ENCODE results near the gene STARD8. TPM values are rescaled to one million over a fixed set of nuclear protein-coding genes. Genes with fewer than 3 reads are reported as not detected.

STARD8 gene
- total RNA-seq, 1 experiment from 2014 or later = 0.91 TPM

GRCh38 chrX:68749426-68749825, 102.0 kb downstream of the STARD8 start:
- ATAC-seq (no peak), DNase-seq (no peak)
- H3F3A ChIP-seq (ENCODE audit: low read length, unreplicated experiment) = no peaks in the 10 kb centered on the region
- H3K4me3 ChIP-seq (ENCODE audit: low read length) = no peak overlapping the region
- no peak overlapping the region for H3K4me2 ChIP-seq (ENCODE audit: low read length)
- H3K27ac ChIP-seq (ENCODE audit: low read length) = no peak overlapping the region
- CTCF ChIA-PET = no interaction called here
- TF ChIP-seq EZH2 (IDR thresholded peaks at IDR 0.05; ENCODE audit: low read length, unreplicated experiment) = no peak
- TF ChIP-seq EZH2phosphoT487 (IDR thresholded peaks at IDR 0.05; ENCODE audit: borderline replicate concordance, low read length) = no peak
- no peak for TF ChIP-seq CTCF (conservative IDR thresholded peaks at IDR 0.05; ENCODE audit: low read depth, low read length)
- BruUV-seq (replicated peaks) = no TSS peak
- no peaks in the 10 kb centered on the region for H3K9me3 ChIP-seq (ENCODE audit: low read length)
- no peaks in the 10 kb centered on the region for H3K79me2 ChIP-seq (ENCODE audit: low read length)
- H3K9me2 ChIP-seq (replicated peaks; ENCODE audit: low read length) = no peaks in the 10 kb centered on the region
- H3K36me3 ChIP-seq (ENCODE audit: low read depth, low read length) = no peaks in the 10 kb centered on the region
- no peak overlapping the region for H3K9ac ChIP-seq (ENCODE audit: low read length)
- POLR2A ChIA-PET (ENCODE audit: unreplicated experiment) = no interaction called here
- H4K20me1 ChIP-seq (ENCODE audit: low read length) = no peaks in the 10 kb centered on the region
- intact Hi-C loops (cut with micrococcal nuclease) = no loop called here
- H3K27me3 ChIP-seq (ENCODE audit: low read length) = no peaks in the 10 kb centered on the region
- H2AFZ ChIP-seq (ENCODE audit: low read length) = no peak overlapping the region
- H3K4me1 ChIP-seq (ENCODE audit: insufficient read depth, low read length) = no peaks in the 10 kb centered on the region

- Histone ChIP-seq H3K4me2 (ENCODE audit: low read length) (no peak overlapping the region), H3K4me3 (ENCODE audit: low read length) (no peak overlapping the region), H3K36me3 (ENCODE audit: low read depth, low read length) (no peaks in the 10 kb centered on the region), H3K9me3 (ENCODE audit: low read length) (no peaks in the 10 kb centered on the region), H3F3A (ENCODE audit: low read length, unreplicated experiment) (no peaks in the 10 kb centered on the region), H3K79me2 (ENCODE audit: low read length) (no peaks in the 10 kb centered on the region), H3K27ac (ENCODE audit: low read length) (no peak overlapping the region), H3K4me1 (ENCODE audit: insufficient read depth, low read length) (no peaks in the 10 kb centered on the region), H4K20me1 (ENCODE audit: low read length) (no peaks in the 10 kb centered on the region), H3K27me3 (ENCODE audit: low read length) (no peaks in the 10 kb centered on the region), H3K9me2 (replicated peaks; ENCODE audit: low read length) (no peaks in the 10 kb centered on the region), H3K9ac (ENCODE audit: low read length) (no peak overlapping the region), H2AFZ (ENCODE audit: low read length) (no peak overlapping the region)
- DNase-seq (no peak), ATAC-seq (no peak)
- intact Hi-C loops (cut with micrococcal nuclease) = no loop called here
- POLR2A ChIA-PET (ENCODE audit: unreplicated experiment) = no interaction called here
- no peak for TF ChIP-seq EZH2 (IDR thresholded peaks at IDR 0.05; ENCODE audit: low read length, unreplicated experiment)
- TF ChIP-seq CTCF (conservative IDR thresholded peaks at IDR 0.05; ENCODE audit: low read depth, low read length) = no peak
- TF ChIP-seq EZH2phosphoT487 (IDR thresholded peaks at IDR 0.05; ENCODE audit: borderline replicate concordance, low read length) = no peak
- CTCF ChIA-PET = no interaction called here
- BruUV-seq (replicated peaks) = no TSS peak
These were observed 102.8 kb downstream of the STARD8 start for GRCh38 chrX:68750316-68750715.

GRCh38 chrX:68751372-68751771, 103.9 kb downstream of the STARD8 start:
- CTCF ChIA-PET = no interaction called here
- Histone ChIP-seq H3K4me2 (ENCODE audit: low read length) (no peak overlapping the region), H3K27me3 (ENCODE audit: low read length) (no peaks in the 10 kb centered on the region), H3K9me3 (ENCODE audit: low read length) (no peaks in the 10 kb centered on the region), H3K9me2 (replicated peaks; ENCODE audit: low read length) (no peaks in the 10 kb centered on the region), H3K79me2 (ENCODE audit: low read length) (no peaks in the 10 kb centered on the region), H4K20me1 (ENCODE audit: low read length) (no peaks in the 10 kb centered on the region), H3K4me1 (ENCODE audit: insufficient read depth, low read length) (no peaks in the 10 kb centered on the region), H3K9ac (ENCODE audit: low read length) (no peak overlapping the region), H2AFZ (ENCODE audit: low read length) (no peak overlapping the region), H3F3A (ENCODE audit: low read length, unreplicated experiment) (no peaks in the 10 kb centered on the region), H3K4me3 (ENCODE audit: low read length) (no peak overlapping the region), H3K36me3 (ENCODE audit: low read depth, low read length) (no peaks in the 10 kb centered on the region), H3K27ac (ENCODE audit: low read length) (no peak overlapping the region)
- no peak for DNase-seq
- POLR2A ChIA-PET (ENCODE audit: unreplicated experiment) = no interaction called here
- TF ChIP-seq CTCF (conservative IDR thresholded peaks at IDR 0.05; ENCODE audit: low read depth, low read length) (no peak), EZH2 (IDR thresholded peaks at IDR 0.05; ENCODE audit: low read length, unreplicated experiment) (no peak), EZH2phosphoT487 (IDR thresholded peaks at IDR 0.05; ENCODE audit: borderline replicate concordance, low read length) (no peak)
- no peak for ATAC-seq
- BruUV-seq (replicated peaks) = no TSS peak
- intact Hi-C loops (cut with micrococcal nuclease) = no loop called here

All from PC-3 (cell line).